ENCODE data around the gene GFAP. TPM values are rescaled to one million over a fixed set of nuclear protein-coding genes. Genes with fewer than 3 reads are reported as not detected.
"Not testable (repeated sequence)": the region's sequence is repeated elsewhere in the genome, so short reads cannot be mapped to it uniquely, and the experiment has no call there.

GFAP gene
- 0.45 TPM for polyA plus RNA-seq

GRCh38 chr17:44915321-44915726 is at the start of gene GFAP:
TSS of gene GFAP (minus strand) at chr17:44915500. CDS start at chr17:44915486, 14 bp downstream.
- Mint-ChIP-seq H3K4me1 (peaks cover 4 to 10% (median 8%) of the 10 kb centered on the region in 3 donors), H3K36me3 (no peaks in the 10 kb centered on the region), H3K27me3 (peaks cover 30% of the 10 kb centered on the region), H3K9me3 (no peaks in the 10 kb centered on the region), H3K27ac (peak within 1 kb of the TSS in 1 of 3 donors; percentile 67), H3K4me3 (no peak within 1 kb of the TSS)

DNA sequence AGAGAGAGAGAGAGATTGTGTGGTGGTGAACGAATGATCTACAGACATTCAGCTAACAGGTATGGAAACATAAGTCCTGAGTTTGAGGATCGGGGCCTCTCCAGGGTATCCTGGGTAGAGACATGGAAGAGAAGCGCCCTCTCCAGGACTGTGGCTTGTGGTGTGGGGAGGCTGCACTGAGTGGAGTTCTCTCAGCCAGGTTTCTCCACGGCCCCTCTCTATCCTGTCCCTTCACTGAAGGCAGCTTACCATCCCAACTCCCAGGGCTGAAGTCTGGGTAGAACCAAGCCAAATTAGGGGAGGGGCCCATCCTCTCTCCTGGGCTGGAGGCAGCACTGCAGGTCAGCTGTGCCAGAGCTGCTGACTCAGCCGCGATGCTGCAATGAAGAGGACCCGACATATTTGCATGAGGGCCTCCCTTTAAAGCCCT is 46.6 kb upstream of the GFAP start:
- peaks cover 2% of the 10 kb centered on the region for H3K36me3 Mint-ChIP-seq
- H3K27me3 Mint-ChIP-seq = peaks cover 65% of the 10 kb centered on the region
- no peaks in the 10 kb centered on the region for H3K9me3 Mint-ChIP-seq
- no peak overlapping the region for H3K27ac Mint-ChIP-seq
- no peak overlapping the region for H3K4me3 Mint-ChIP-seq
- peaks cover 4 to 9% (median 9%) of the 10 kb centered on the region in 3 donors for H3K4me1 Mint-ChIP-seq

DNA sequence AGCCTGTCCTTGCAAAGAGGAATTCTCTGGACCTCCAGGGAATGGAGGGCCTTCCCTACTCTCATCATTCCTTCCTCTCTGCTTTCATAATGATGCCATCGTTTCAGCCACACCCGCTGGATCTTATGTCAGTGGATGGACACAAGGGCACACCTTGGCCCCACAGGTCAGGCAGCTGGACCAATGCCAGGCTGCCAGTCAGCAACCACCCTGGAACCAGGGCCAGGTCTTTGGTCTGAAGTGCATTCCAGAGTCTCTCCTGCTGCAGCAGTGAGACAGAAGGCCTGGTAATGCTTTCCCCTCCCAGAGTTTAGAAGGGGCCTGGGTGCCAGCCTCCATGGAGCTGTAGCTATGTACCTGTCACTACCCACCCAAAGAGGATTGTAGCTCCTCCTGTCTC is 45.4 kb upstream of the GFAP start:
- H3K27me3 Mint-ChIP-seq = peaks cover 59% of the 10 kb centered on the region
- no peak overlapping the region for H3K27ac Mint-ChIP-seq
- H3K4me3 Mint-ChIP-seq = peak overlapping the region in 2 of 4 donors; percentile 32 to 48
- peaks cover 1 to 4% (median 3%) of the 10 kb centered on the region in 3 donors for H3K4me1 Mint-ChIP-seq
- no peaks in the 10 kb centered on the region for H3K9me3 Mint-ChIP-seq
- H3K36me3 Mint-ChIP-seq = peaks cover 2% of the 10 kb centered on the region

- H3K4me1 Mint-ChIP-seq = peaks cover 0 to 2% (median 0%) of the 10 kb centered on the region in 3 donors
- peak overlapping the region in 1 of 4 donors; percentile 38 for H3K4me3 Mint-ChIP-seq
- H3K36me3 Mint-ChIP-seq = peaks cover 2% of the 10 kb centered on the region
- no peak overlapping the region for H3K27ac Mint-ChIP-seq
- H3K9me3 Mint-ChIP-seq = no peaks in the 10 kb centered on the region
- peaks cover 52% of the 10 kb centered on the region for H3K27me3 Mint-ChIP-seq
These were observed 44.7 kb upstream of the GFAP start for GRCh38 chr17:44959821-44960531.

DNA sequence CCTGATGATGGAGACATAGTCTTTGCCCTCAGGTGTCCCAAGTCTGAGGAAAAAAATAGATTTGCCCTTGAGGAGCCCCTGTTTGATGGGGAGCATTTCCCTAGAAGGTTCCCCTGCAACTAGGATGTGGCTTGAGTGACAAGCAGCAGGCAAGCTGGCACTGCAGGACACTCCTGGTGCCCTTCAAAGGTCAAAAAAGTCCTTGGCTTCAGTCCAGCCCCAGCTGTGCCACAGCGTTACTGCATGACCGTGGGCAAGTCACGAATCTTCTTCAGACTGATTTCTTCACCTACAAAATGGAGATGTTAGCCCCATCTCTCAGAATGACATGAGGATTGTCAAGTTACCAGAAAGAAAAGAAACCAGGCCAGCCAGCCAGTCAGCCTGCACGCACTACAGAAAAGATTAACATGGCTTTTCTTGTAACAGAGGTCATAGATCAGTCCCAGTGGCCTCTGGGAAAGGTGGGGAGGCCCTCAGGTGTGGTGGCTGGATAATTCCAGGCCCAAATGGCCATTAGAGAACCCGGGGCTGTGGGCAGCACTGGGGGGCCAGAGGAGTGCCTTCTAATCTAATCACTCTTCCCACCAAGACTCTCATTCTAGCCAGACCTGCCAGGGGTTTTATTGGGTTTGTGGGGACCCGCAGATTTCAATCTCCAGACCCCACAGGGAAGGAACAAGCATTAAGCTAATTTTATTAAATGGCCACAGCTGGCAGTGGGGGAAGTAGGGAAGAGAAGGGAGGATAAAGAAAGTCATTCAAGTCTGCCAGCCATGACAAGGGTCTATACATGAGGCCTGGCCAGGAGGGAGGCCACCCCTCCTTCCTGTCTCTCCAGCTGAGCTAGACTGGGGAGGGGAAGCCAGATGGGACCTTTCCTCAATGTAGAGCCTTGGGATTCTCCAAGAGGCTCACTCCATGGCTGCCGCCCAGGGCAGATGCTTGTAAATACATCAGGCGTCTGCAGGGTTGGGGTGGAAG is 42.0 kb upstream of the GFAP start:
- H3K4me1 Mint-ChIP-seq = peaks cover 0 to 2% (median 0%) of the 10 kb centered on the region in 3 donors
- H3K4me3 Mint-ChIP-seq = no peak overlapping the region
- no peak overlapping the region for H3K27ac Mint-ChIP-seq

DNA sequence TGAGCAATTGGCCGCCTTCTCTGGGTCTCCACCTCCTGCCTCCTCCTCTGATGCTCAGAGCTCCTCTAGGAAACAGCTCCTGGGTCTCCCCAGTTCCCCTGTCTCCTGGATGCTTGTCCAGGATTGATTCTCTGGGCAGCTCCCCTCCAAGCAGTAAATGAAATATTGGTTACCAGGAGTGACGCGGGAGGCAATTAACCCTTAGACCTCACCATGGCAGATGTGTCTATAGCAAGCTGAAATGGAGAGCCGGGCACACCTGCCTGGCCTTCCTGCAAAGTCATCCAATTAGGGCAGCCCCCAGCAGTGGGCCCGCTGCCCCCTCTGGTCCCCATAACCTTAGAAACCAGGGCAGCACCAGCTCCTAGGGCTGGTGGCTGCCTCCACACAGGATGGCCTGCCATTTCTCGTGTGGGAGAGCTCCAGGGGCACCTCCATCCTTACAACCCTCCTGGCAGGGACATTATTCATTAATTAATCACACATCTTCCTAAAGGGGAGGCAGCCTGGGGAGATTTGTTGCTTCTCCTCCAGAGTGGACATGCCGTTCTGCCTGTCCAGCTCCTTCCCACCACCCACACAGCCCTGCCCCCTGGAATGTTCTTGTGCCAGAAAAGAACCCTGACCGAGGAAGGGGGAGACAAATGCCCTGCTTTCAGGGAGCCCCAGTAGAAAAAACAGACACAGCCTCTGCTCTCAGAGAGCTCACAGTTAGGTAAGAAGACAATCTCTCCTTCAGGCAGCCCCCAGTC is 40.5 kb upstream of the GFAP start:
- H3K27me3 Mint-ChIP-seq = peaks cover 29% of the 10 kb centered on the region

More for the DNA sequence above, 42.0 kb upstream of the GFAP start:
- Mint-ChIP-seq H3K27me3 (peaks cover 36% of the 10 kb centered on the region), H3K9me3 (no peaks in the 10 kb centered on the region), H3K36me3 (no peaks in the 10 kb centered on the region)

GRCh38 chr17:44952946-44953475 is 37.7 kb upstream of the GFAP start:
- Mint-ChIP-seq H3K9me3 (no peaks in the 10 kb centered on the region), H3K27me3 (peaks cover 7% of the 10 kb centered on the region), H3K27ac (no peak overlapping the region), H3K4me1 (peaks cover 0 to 2% (median 0%) of the 10 kb centered on the region in 3 donors), H3K4me3 (no peak overlapping the region), H3K36me3 (no peaks in the 10 kb centered on the region)

More for the DNA sequence above, 40.5 kb upstream of the GFAP start:
- H3K4me3 Mint-ChIP-seq = no peak overlapping the region
- H3K27ac Mint-ChIP-seq = no peak overlapping the region
- H3K4me1 Mint-ChIP-seq = peaks cover 0 to 2% (median 0%) of the 10 kb centered on the region in 3 donors
- H3K9me3 Mint-ChIP-seq = no peaks in the 10 kb centered on the region
- H3K36me3 Mint-ChIP-seq = no peaks in the 10 kb centered on the region

- Mint-ChIP-seq H3K9me3 (no peaks in the 10 kb centered on the region), H3K36me3 (no peaks in the 10 kb centered on the region), H3K4me3 (peak overlapping the region; percentile 78 to 100 (median 94)), H3K27ac (peak overlapping the region; percentile 8 to 95 (median 87)), H3K4me1 (peaks cover 0 to 7% (median 4%) of the 10 kb centered on the region in 3 donors), H3K27me3 (peaks cover 4% of the 10 kb centered on the region)
These were observed 33.1 kb upstream of the GFAP start for GRCh38 chr17:44948315-44948795.

GRCh38 chr17:44947461-44948314 is 32.4 kb upstream of the GFAP start, which contains the start of gene KIF18B:
TSS of gene KIF18B (minus strand) at chr17:44947773. CDS start at chr17:44936344, 11,429 bp downstream.
- peaks cover 4% of the 10 kb centered on the region for H3K27me3 Mint-ChIP-seq
- H3K36me3 Mint-ChIP-seq = no peaks in the 10 kb centered on the region
- H3K27ac Mint-ChIP-seq = peak within 1 kb of the TSS; percentile 56 to 95 (median 87)
- no peaks in the 10 kb centered on the region for H3K9me3 Mint-ChIP-seq
- peak within 1 kb of the TSS; percentile 78 to 100 (median 94) for H3K4me3 Mint-ChIP-seq
- H3K4me1 Mint-ChIP-seq = peaks cover 0 to 7% (median 4%) of the 10 kb centered on the region in 3 donors

DNA sequence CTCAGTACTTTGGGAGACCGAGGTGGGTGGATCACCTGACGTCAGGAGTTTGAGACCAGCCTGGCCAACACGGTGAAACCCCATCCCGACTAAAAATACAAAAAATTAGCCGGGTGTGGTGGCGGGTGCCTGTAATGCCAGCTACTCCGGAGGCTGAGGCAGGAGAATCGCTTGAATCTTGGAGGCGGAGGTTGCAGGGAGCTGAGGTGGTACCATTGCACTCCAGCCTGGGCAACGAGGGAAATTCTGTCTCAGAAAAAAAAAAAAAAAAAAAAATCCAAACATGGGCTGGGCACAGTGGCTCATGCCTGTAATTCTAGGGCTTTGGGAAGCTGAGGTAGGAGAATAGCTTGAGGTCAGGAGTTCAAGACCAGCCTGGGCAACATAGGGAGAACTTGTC is 30.4 kb upstream of the GFAP start:
- not testable (repeated sequence) for H3K36me3 Mint-ChIP-seq, H3K27me3 Mint-ChIP-seq, H3K4me1 Mint-ChIP-seq, H3K4me3 Mint-ChIP-seq, H3K27ac Mint-ChIP-seq, H3K9me3 Mint-ChIP-seq

DNA sequence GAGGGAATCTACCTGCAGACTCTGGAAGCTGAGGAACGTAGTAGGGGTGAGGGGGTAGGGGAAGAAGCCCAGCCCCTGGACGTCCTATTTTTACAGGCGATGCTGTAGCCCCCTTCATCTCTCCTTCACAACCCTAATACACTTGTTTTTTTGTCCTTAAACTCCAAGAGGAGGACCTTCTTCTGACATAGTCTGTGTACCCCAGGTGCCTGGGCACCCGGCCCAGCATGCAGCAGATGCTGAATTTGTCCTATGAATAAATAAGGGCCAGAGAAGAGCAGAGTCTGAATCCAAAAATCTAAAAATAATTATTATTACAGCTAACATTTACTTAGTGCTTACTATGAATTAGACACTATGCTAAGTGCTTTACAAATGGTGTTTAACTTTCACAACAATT is 27.2 kb upstream of the GFAP start:
- Mint-ChIP-seq H3K9me3 (peaks cover 1 to 4% (median 2%) of the 10 kb centered on the region in 3 donors), H3K4me1 (peaks cover 0 to 2% (median 0%) of the 10 kb centered on the region in 3 donors), H3K4me3 (no peak overlapping the region), H3K27me3 (peaks cover 4% of the 10 kb centered on the region), H3K27ac (no peak overlapping the region), H3K36me3 (no peaks in the 10 kb centered on the region)

- Mint-ChIP-seq H3K4me1 (peaks cover 0 to 2% (median 0%) of the 10 kb centered on the region in 3 donors), H3K4me3 (no peak overlapping the region), H3K9me3 (peaks cover 1 to 4% (median 2%) of the 10 kb centered on the region in 3 donors), H3K27me3 (peaks cover 4% of the 10 kb centered on the region), H3K36me3 (no peaks in the 10 kb centered on the region), H3K27ac (no peak overlapping the region)
These were observed 26.5 kb upstream of the GFAP start for GRCh38 chr17:44941712-44942331.

GRCh38 chr17:44940768-44941167 is 25.5 kb upstream of the GFAP start:
- no peaks in the 10 kb centered on the region for H3K36me3 Mint-ChIP-seq
- no peaks in the 10 kb centered on the region for H3K27me3 Mint-ChIP-seq
- H3K4me3 Mint-ChIP-seq = no peak overlapping the region
- peaks cover 1 to 4% (median 2%) of the 10 kb centered on the region in 3 donors for H3K9me3 Mint-ChIP-seq
- H3K27ac Mint-ChIP-seq = no peak overlapping the region
- no peaks in the 10 kb centered on the region for H3K4me1 Mint-ChIP-seq
